Right lobe of liver (tissue), 6 donors: ENCODE measurements around the gene MED25. TPM values are rescaled to one million over a fixed set of nuclear protein-coding genes. Genes with fewer than 3 reads are reported as not detected.

Experiments used
- ATAC-seq, 4 donors: fragments of 200-7000 bp; cut with Tn5 transposase; one replicate each; pipeline ENCODE4 v1.9.1; 2020; ENCODE audit warnings: mild to moderate bottlenecking in 4 of 4, moderate library complexity in 4 of 4
- DNase-seq, 3 donors: peaks; one replicate each; pipeline ENCODE4 v3.0.0-alpha.2; 2020
- H3K27ac ChIP-seq, 3 donors: fragments of 200-600 bp; one replicate each; pipeline ENCODE4 v1.8.0; 2022
- H3K27me3 ChIP-seq, 2 donors: fragments of 200-600 bp; one replicate each; pipeline ENCODE4 v1.8.0; 2022
- H3K36me3 ChIP-seq, 4 donors: fragments of 200-600 bp; sonication (generic) in 1 of 4; one replicate each; pipeline versions ENCODE4 v1.5.1 to v1.8.0; 2017 to 2022; ENCODE audit warnings: control low read depth in 1 of 4
- H3K4me1 ChIP-seq, 4 donors: fragments of 200-600 bp; sonication (generic) in 1 of 4; one replicate each; pipeline versions ENCODE4 v1.5.1 to v1.8.0; 2017 to 2022; ENCODE audit warnings: control low read depth in 1 of 4
- H3K4me3 ChIP-seq, 3 donors: fragments of 200-600 bp; one replicate each; pipeline ENCODE4 v1.8.0; 2022
- H3K9me3 ChIP-seq, 4 donors: fragments of 200-600 bp; sonication (generic) in 1 of 4; one replicate each; pipeline versions ENCODE4 v1.5.1 to v1.8.0; 2017 to 2022; ENCODE audit warnings: control low read depth in 1 of 4
- CTCF ChIP-seq, 4 donors: fragments of 200-600 bp in 3 of 4; fragments of 450-650 bp in 1 of 4; IDR thresholded peaks; one replicate each; pipeline versions ENCODE4 v1.5.1 to v1.8.0; 2016 to 2022; ENCODE audit warnings: antibody characterized with exemption in 4 of 4, mild to moderate bottlenecking in 2 of 4
- POLR2A ChIP-seq: fragments of 450-650 bp; IDR thresholded peaks from one replicate; pipeline ENCODE4 v1.6.1; 2017; ENCODE audit warnings: antibody characterized with exemption, mild to moderate bottlenecking
- WGBS: methylation state at CpG from one replicate; pipeline ENCODE4 v1.1.6; 2018; ENCODE audit warnings: low coverage, low lambda C conversion rate; ENCODE audit not compliant: insufficient coverage; ENCODE audit errors: missing lambda C conversion rate; 5-methylcytosine and 5-hydroxymethylcytosine counted together
- intact Hi-C, 2 donors: fragments of 100-400 bp; cut with DNase I; formaldehyde crosslinking; loops; one replicate each; pipeline versions ENCODE4 v1.11.2 to v1.14.1; 2022
- total RNA-seq, 6 experiments: library from RNA; depleted of rRNA in 2 of 6; stranded (reverse); fragments of >200 nt in 2 of 6; fragmentation: NEBNext Ultra II Directional in 3 of 6; extraction: Animal tissue kit (Norgen Biotek cat#: 25700) in 3 of 6; gene quantifications; one replicate each; pipeline versions ENCODE4 v1.1.0 to v1.2.4, GENCODE V29; 2016 to 2023
- donor health status: DM: no; HTN: yes; CAD: no.
- donor health status: DM: no; HTN: no; CAD: no.
- donor health status: DM: no; HTN: no; CAD: no.
- donor health status: DM: no; HTN: yes; CAD: no.
- donor health status: DM: no; HTN: yes; CAD: no.

Gene MED25
- total RNA-seq, 6 experiments from 2014 or later, result 9.9 to 16.3 (median 11.8) TPM

- DNase-seq (peak; percentile 91 to 93 (median 92)), ATAC-seq (peak; percentile 60 to 67 (median 62))
- 0% methylated on average over 40 of the region's 65 CpGs for WGBS
- peak within 1 kb of the TSS; percentile 84 to 95 (median 88) for H3K4me3 ChIP-seq
- peaks cover 4 to 37% (median 17%) of the 10 kb centered on the region in 4 donors for H3K4me1 ChIP-seq
- H3K27me3 ChIP-seq, result no peaks in the 10 kb centered on the region
- peak within 1 kb of the TSS; percentile 46 to 87 (median 69) for H3K27ac ChIP-seq
- H3K36me3 ChIP-seq, result peaks cover 0 to 4% (median 4%) of the 10 kb centered on the region in 4 donors
- H3K9me3 ChIP-seq, result no peaks in the 10 kb centered on the region
- TF ChIP-seq POLR2A (peak; percentile 64), CTCF (IDR thresholded peaks at IDR 0.05) (no peak)
- intact Hi-C loops, result no loop called here
Observed at GRCh38 chr19:49866933-49867782, 49.1 kb downstream of the MED25 start, which contains the start of gene PNKP. TSS of gene PNKP (minus strand) at chr19:49867576. CDS start at chr19:49867204, 372 bp downstream.

GRCh38 chr19:49869009-49869483, 51.0 kb downstream of the MED25 start:
- WGBS, result 3% methylated on average over 15 of the region's 15 CpGs
- H3K4me1 ChIP-seq, result peaks cover 4 to 37% (median 17%) of the 10 kb centered on the region in 4 donors
- H3K36me3 ChIP-seq, result peaks cover 0 to 4% (median 1%) of the 10 kb centered on the region in 4 donors
- ATAC-seq (peak; percentile 1 to 12 (median 2)), DNase-seq (no peak)
- H3K27me3 ChIP-seq, result no peaks in the 10 kb centered on the region
- no peaks in the 10 kb centered on the region for H3K9me3 ChIP-seq
- TF ChIP-seq POLR2A, result no peak
- TF ChIP-seq CTCF (IDR thresholded peaks at IDR 0.05), result no peak
- H3K27ac ChIP-seq, result peak overlapping the region; percentile 34 to 69 (median 69)
- intact Hi-C loops, result no loop called here
- peak overlapping the region; percentile 3 to 72 (median 19) for H3K4me3 ChIP-seq

GRCh38 chr19:49869484-49870308, 51.6 kb downstream of the MED25 start:
- H3K4me3 ChIP-seq, result peak overlapping the region; percentile 48 to 72 (median 65)
- 0% methylated on average over 30 of the region's 67 CpGs for WGBS
- peak; percentile 95 to 97 (median 96) for DNase-seq
- peak; percentile 61 to 81 (median 79) for ATAC-seq
- H3K27me3 ChIP-seq, result no peaks in the 10 kb centered on the region
- intact Hi-C loops, result no loop called here
- H3K9me3 ChIP-seq, result no peaks in the 10 kb centered on the region
- H3K27ac ChIP-seq, result peak overlapping the region; percentile 64 to 87 (median 69)
- TF ChIP-seq CTCF (IDR thresholded peaks at IDR 0.05) (peak in 2 of 4 donors; percentile 22 to 24), POLR2A (peak; percentile 72)
- peaks cover 4 to 36% (median 17%) of the 10 kb centered on the region in 4 donors for H3K4me1 ChIP-seq
- H3K36me3 ChIP-seq, result peaks cover 0 to 3% (median 0%) of the 10 kb centered on the region in 4 donors

- peak overlapping the region; percentile 64 to 87 (median 67) for H3K27ac ChIP-seq
- TF ChIP-seq POLR2A (no peak), CTCF (IDR thresholded peaks at IDR 0.05) (no peak)
- no peaks in the 10 kb centered on the region for H3K9me3 ChIP-seq
- intact Hi-C loops, result no loop called here
- ATAC-seq (no peak), DNase-seq (peak in 2 of 3 donors; percentile 57 to 62)
- H3K4me1 ChIP-seq, result peaks cover 4 to 34% (median 20%) of the 10 kb centered on the region in 4 donors
- WGBS, result 65% methylated on average over 2 of the region's 15 CpGs
- H3K27me3 ChIP-seq, result no peaks in the 10 kb centered on the region
- peak overlapping the region; percentile 48 to 72 (median 65) for H3K4me3 ChIP-seq
- H3K36me3 ChIP-seq, result no peaks in the 10 kb centered on the region
Observed at GRCh38 chr19:49870309-49870901, 52.3 kb downstream of the MED25 start.
